H7 (cell line): ENCODE data around the gene PLEKHG4B. TPM values are rescaled to one million over a fixed set of nuclear protein-coding genes. Genes with fewer than 3 reads are reported as not detected.
"Not testable (repeated sequence)": the region's sequence is repeated elsewhere in the genome, so short reads cannot be mapped to it uniquely, and the experiment has no call there.

Source experiments
- DNase-seq: peaks from one replicate; pipeline ENCODE4 v3.0.0; 2012
- H3K27me3 ChIP-seq: 2 replicates; pipeline ENCODE4 v1.6.0; 2011; ENCODE audit warnings: mild to moderate bottlenecking, low read length; ENCODE audit not compliant: control insufficient read depth, insufficient read depth
- H3K36me3 ChIP-seq: replicated peaks from 2 replicates; pipeline ENCODE4 v1.5.1; 2011; ENCODE audit warnings: low read length; ENCODE audit not compliant: control insufficient read depth, insufficient read depth
- H3K4me3 ChIP-seq: 2 replicates; pipeline ENCODE4 v1.5.1; 2011; ENCODE audit warnings: low read depth, mild to moderate bottlenecking, control low read depth, low read length, moderate library complexity; ENCODE audit not compliant: insufficient read depth
- total RNA-seq: library from RNA; depleted of rRNA; stranded (reverse); fragments of >200 nt; shearing (Covaris generic); gene quantifications from 2 replicates; pipeline ENCODE4 v1.2.3, GENCODE V29; 2014; rRNA removed

Gene PLEKHG4B
- total RNA-seq: 25.2 and 34.1 TPM in 2 replicates

- no peaks in the 10 kb centered on the region for H3K27me3 ChIP-seq
- H3K4me3 ChIP-seq: peak within 1 kb of the TSS; percentile 51
- peak; percentile 99 for DNase-seq
Measured at GRCh38 chr5:91556-92263, at the start of gene PLEKHG4B. Gene PLEKHG4B, plus strand, starts transcription at chr5:92168. Its CDS starts 64 bp downstream, at chr5:92232.

DNA sequence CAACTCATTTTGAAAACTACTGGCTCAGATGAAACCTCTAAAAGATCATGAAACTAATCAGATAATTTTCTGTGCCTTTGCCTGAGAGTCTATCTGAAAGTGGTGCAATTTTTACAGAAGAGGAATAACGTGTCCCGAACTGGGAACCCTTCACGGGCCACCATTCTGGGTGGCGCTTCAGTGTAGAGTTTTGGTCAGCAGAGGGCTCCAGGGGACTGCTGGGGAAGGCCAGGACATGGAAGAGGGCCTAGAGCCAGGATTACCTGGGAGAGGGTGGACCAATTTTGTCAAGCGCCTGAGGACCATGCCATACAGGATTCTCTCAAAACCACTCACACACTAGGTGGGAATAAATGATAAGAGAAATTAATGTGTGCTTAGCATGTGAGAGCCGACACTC is 49.7 kb upstream of the PLEKHG4B start:
- no peak overlapping the region for H3K4me3 ChIP-seq
- peak; percentile 68 for DNase-seq
- H3K27me3 ChIP-seq: no peaks in the 10 kb centered on the region; the same call in 1 of the 2 replicates
- H3K36me3 ChIP-seq: no peaks in the 10 kb centered on the region

More at GRCh38 chr5:91556-92263, at the start of gene PLEKHG4B:
- peaks cover 4% of the 10 kb centered on the region for H3K36me3 ChIP-seq

DNA sequence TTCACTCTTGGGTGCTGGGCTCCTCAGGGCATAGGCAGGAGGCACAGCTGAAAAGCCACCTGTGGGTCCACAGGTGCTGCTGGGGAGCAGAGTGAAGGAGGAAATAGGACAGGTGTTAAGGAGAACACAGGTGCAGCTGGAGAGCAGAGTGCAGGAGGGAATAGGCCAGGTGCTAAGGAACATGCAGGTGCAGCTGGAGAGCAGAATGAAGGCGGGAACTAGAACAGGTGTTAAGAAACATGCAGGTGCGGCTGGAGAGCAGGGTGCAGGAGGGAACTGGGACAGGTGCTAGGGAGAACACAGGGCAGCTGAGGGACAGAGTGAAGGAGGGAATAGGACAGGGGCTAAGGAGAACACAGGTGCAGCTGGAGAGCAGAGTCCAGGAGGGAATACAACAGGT is 43.8 kb upstream of the PLEKHG4B start:
- Histone ChIP-seq H3K4me3 (no peak overlapping the region), H3K36me3 (no peaks in the 10 kb centered on the region), H3K27me3 (peaks cover 44% of the 10 kb centered on the region)
- no peak for DNase-seq

DNA sequence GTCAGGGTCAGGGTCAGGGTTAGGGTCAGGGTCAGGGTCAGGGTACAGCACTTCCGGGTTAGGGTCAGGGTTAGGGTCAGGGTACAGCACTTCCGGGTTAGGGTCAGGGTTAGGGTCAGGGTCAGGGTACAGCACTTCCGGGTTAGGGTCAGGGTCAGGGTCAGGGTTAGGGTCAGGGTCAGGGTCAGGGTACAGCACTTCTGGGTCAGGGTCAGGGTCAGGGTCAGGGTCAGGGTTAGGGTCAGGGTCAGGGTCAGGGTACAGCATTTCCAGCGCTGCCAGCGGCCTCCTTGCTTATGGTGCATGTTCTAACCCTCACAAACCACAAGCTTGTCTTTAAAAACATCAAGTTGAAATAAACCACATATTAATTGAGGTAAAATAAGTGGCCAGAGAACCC is 42.4 kb upstream of the PLEKHG4B start:
- H3K27me3 ChIP-seq: peaks cover 44% of the 10 kb centered on the region
- not testable (repeated sequence) for H3K4me3 ChIP-seq, H3K36me3 ChIP-seq, DNase-seq

DNA sequence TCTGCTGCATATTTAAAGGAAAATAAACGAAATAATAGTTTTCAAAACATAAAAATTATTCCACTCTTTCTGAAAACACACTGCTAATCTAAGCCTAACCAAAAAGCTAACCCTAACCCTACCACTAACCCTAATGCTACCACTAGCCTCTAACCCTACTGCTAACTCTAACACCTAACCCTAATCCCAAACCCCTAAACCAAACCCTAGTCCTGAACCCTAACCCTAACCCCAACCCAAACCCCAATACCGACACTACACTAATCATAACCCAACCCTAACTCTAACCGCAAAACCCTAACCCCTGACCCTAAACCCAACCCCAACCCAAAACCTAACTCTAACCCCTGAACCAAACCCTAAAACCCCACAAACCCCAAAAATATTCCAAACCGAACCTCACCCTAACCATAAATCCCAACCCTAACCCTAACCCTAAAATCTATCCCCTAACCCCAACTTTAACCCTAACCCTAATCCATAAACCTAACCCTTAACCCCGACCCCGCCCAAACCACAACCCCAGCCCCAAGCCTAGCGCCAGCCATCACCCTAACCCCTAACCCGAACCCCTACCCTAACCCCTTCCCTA is 41.9 kb upstream of the PLEKHG4B start:
- Histone ChIP-seq H3K36me3 (no peaks in the 10 kb centered on the region), H3K4me3 (no peak overlapping the region), H3K27me3 (peaks cover 44% of the 10 kb centered on the region)
- DNase-seq: no peak

DNA sequence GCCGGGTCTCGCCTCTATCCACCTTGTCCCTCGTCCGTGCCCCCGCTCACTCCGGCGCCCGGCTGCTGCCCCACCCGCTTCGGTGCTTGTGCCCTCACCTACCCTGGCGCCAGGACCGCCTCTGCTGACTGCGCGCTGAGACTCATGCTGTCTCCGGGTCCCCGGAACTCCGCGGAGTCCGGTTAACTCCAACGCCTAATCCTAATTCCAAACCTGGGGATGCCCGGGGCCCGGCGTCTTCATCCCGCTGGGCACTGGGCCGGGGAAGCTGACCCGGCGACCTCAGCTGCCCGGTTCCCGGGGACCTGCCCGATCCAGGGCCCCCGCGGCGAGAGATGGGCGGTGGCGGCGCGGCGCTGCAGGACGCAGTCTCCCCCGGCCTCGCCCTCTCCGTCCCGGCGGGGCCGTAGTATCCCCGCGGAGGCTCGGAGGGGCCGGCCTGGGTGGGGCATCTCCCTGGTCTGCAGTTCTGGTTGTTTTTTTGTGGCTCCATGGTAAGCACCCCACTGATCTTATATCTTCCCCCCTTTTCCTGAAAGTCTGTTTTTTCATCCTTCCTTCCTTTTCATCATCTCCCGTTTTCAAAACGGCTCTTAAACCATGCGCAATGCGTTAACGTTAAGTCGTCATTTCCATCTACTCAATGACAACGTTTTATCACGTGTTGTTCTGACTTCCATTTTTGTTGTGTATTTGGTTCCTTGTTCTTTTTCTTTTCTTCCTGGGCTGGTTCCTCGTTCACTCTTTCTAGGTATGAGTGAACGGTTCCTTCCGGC is 41.1 kb upstream of the PLEKHG4B start:
- peaks cover 44% of the 10 kb centered on the region for H3K27me3 ChIP-seq
- DNase-seq: peak; percentile 63
- H3K36me3 ChIP-seq: no peaks in the 10 kb centered on the region
- H3K4me3 ChIP-seq: peak overlapping the region; percentile 32; the same call in 1 of the 2 replicates

DNA sequence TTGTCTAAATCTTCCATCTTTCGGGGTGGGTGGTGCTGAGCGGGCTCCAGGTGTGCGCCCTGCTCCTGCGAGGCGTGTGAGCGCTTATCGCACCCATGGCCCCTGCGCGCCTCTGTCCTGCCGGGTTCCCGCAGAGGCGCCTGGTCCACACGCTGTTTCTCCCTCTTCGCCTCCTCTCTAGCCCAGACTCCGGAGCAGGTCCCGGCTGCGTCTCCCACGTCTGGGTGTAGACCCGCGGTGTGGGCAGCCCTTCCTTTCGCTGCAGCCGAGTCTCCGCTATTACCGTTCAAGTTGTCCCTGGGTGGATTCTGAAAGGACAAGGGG is 40.5 kb upstream of the PLEKHG4B start:
- Histone ChIP-seq H3K27me3 (peaks cover 44% of the 10 kb centered on the region), H3K36me3 (no peaks in the 10 kb centered on the region), H3K4me3 (peak overlapping the region; percentile 32; the same call in 1 of the 2 replicates)
- peak; percentile 50 for DNase-seq

GRCh38 chr5:53381-54174 is 38.4 kb upstream of the PLEKHG4B start:
- peak; percentile 97 for DNase-seq
- no peaks in the 10 kb centered on the region; the same call in 1 of the 2 replicates for H3K36me3 ChIP-seq
- peak overlapping the region; percentile 72 for H3K4me3 ChIP-seq
- peaks cover 39% of the 10 kb centered on the region for H3K27me3 ChIP-seq

DNA sequence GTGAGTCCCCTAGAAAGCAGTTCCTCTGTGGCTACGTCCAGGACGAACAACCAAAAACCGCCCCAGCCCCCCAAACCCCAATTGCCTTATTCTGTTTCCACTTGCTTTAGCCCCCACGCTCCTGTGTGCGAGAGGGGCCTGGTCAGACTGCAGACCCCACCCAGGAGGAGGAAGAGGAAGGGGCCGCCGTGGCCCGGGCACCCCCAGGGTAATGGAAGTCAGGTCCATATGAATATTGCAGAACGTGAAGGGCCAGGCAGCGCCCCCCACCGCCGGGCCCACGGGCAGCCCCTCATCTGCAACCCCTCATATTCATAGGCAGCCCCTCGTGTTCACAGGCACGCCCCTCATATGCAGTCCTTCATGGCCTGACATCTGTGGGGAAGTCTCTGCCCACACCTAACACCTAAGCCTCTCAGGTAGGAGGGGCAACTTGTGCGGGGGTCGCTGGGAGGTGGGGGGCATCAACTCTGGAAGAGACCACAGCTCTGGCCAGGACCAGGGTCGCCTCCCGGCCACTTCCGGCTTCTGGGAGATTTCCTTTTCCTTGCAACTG is 37.7 kb upstream of the PLEKHG4B start:
- peaks cover 35% of the 10 kb centered on the region for H3K27me3 ChIP-seq
- DNase-seq: peak; percentile 50
- no peaks in the 10 kb centered on the region; the same call in 1 of the 2 replicates for H3K36me3 ChIP-seq
- peak overlapping the region; percentile 72 for H3K4me3 ChIP-seq

GRCh38 chr5:54876-55569 is 36.9 kb upstream of the PLEKHG4B start:
- H3K4me3 ChIP-seq: no peak overlapping the region
- DNase-seq: peak; percentile 51
- peaks cover 30% of the 10 kb centered on the region for H3K27me3 ChIP-seq
- H3K36me3 ChIP-seq: no peaks in the 10 kb centered on the region; the same call in 1 of the 2 replicates

- Histone ChIP-seq H3K36me3 (no peaks in the 10 kb centered on the region; the same call in 1 of the 2 replicates), H3K4me3 (no peak overlapping the region), H3K27me3 (peaks cover 13% of the 10 kb centered on the region)
- DNase-seq: peak; percentile 81
Measured at GRCh38 chr5:56561-57290, 35.2 kb upstream of the PLEKHG4B start.

DNA sequence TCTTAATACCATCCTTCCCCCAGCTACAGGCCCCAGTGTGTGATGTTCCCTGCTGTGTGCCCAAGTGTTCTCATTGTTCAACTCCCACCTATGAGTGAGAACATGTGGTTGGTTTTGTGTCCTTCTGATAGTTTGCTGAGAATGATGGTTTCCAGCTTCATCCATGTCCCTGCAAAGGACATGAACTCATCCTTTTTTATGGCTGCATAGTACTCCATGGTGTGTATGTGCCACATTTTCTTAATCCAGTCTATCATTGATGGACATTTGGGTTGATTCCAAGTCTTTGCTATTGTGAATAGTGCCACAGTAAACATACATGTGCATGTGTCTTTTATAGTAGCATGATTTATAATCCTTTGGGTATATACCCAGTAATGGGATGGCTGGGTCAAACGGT is 31.7 kb upstream of the PLEKHG4B start:
- not testable (repeated sequence) for H3K27me3 ChIP-seq, H3K36me3 ChIP-seq, DNase-seq, H3K4me3 ChIP-seq

- no peaks in the 10 kb centered on the region for H3K36me3 ChIP-seq
- DNase-seq: no peak
- H3K4me3 ChIP-seq: no peak overlapping the region
- no peaks in the 10 kb centered on the region for H3K27me3 ChIP-seq
Measured at GRCh38 chr5:70440-70839, 21.5 kb upstream of the PLEKHG4B start.
